ENCODE results near the gene PRELP. TPM values are rescaled to one million over a fixed set of nuclear protein-coding genes. Genes with fewer than 3 reads are reported as not detected.

The PRELP gene
- 0.02 TPM in 1 of 5 replicates, not detected in the others for total RNA-seq (2022; extraction: Qiagen RNA extraction)

DNA sequence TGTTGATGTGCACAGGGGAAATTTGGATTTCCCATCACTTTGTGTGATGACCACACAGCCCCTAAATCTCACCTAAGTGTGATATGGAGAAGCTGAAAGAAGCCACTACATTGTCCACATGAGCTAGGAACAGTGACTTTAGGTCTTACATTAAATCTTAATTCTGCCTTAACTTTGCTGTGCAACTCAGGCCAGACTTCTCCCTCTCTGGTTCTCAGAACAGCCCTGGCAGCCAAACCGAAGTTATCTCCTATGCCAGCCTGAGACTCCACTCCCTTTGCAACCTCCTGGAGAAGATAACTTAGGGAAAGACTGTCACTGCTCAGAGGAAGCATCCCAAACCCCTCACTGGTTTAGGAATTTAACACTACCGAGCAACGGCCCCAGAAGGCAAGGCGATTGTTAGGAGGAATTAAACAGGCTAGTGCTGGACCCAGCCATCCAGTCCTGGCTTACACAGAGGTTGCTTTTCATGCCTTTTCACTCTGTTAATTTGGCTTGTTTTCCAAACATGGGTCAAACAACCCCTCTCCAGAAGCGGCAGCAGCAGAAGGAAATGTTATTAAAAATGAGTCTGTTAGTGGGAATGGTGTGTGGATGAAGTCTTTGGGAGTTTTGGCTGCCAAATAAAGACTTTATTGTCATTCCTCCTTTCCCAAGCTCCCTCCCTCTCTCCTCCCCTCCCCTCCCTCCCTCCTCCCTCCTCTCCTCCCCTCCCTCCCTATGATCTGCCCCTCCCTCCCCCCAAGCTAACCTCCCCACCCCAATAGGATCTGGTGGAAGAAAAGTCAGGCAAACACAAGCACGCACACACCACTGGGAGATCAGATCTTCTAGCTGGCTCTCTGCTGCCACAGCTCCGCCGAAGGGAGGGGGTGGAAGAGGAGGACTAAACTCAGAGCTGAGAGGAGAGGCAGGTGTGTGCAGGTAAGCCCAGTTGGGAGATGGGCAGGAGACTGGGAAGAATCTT, at the start of gene PRELP:
Gene PRELP (plus strand): TSS at position 795 of the 970 bp plus-strand sequence. CDS start 7,379 bp downstream, outside the sequence.

DNA sequence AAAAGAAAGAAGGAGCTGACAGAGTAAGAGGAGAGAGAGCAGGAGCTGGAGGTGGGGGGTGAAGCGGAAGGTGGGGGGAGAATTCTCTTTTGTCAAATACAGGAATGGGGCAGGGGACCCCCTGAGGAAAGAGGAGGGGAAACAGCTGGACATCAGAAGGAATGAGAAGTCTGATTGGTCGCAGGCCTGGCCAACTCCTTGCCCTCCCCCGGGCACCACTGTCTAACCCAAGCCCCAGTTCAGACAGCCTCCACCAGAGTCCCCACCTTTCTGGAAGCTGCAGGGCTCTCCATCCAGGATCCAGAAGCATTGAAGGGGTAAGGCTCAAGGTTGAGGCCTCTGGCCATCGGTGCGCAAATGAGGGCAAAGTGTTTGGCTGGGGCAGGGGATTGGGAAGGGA, 18.3 kb downstream of the PRELP start, which contains the start of gene OPTC:
Gene OPTC (plus strand): TSS at position 253 of the 400 bp plus-strand sequence. CDS start 1,853 bp downstream, outside the sequence.

Other genes with a start within 250 kb of the PRELP start
- gene CHIT1, start 246.1 kb upstream of the PRELP start, total RNA-seq (2022; extraction: Qiagen RNA extraction): not detected in 5 replicates
- 12.4 to 16.9 TPM (median 15.7 TPM) in 5 replicates for gene BTG2, start 170.3 kb upstream of the PRELP start, total RNA-seq (2022; extraction: Qiagen RNA extraction)
- gene FMOD, start 124.7 kb upstream of the PRELP start, total RNA-seq (2022; extraction: Qiagen RNA extraction): not detected in 5 replicates
- gene OPTC, start 18.3 kb downstream of the PRELP start, total RNA-seq (2022; extraction: Qiagen RNA extraction): not detected in 5 replicates
- gene ATP2B4, start 151.0 kb downstream of the PRELP start, total RNA-seq (2022; extraction: Qiagen RNA extraction): 14.2 to 23.0 TPM (median 19.8 TPM) in 5 replicates